Activated CD8-positive, alpha-beta memory T cell treated with anti-CD3 and anti-CD28 coated beads, Interleukin-2, amount 10 ng/mL, durations not matched to agents 7 days and 5 days (primary cell): ENCODE measurements around the gene PLAGL1. TPM values are rescaled to one million over a fixed set of nuclear protein-coding genes. Genes with fewer than 3 reads are reported as not detected.

Source experiments
- ATAC-seq: fragments of 150-1000 bp; cut with Tn5 transposase; one replicate; pipeline ENCODE4 v1.10.0; 2021; ENCODE audit warnings: moderate library complexity
- CTCF ChIA-PET: fragments of 350-600 bp; sonication (Branson Sonifier 250); formaldehyde crosslinking; loops from one replicate; lab custom pipeline; 2021; ENCODE audit warnings: antibody characterized with exemption; lab: Charles Lee
- DNase-seq: peaks from one replicate; pipeline ENCODE4 v3.0.0-alpha.2; 2020
- H3K27ac Mint-ChIP-seq: one replicate; pipeline ENCODE4 v1.8.0; 2021; ENCODE audit warnings: mild to moderate bottlenecking, mixed read lengths
- H3K27me3 Mint-ChIP-seq: one replicate; pipeline ENCODE4 v1.8.0; 2021; ENCODE audit warnings: mixed read lengths
- H3K36me3 Mint-ChIP-seq: one replicate; pipeline ENCODE4 v1.8.0; 2021; ENCODE audit warnings: mild to moderate bottlenecking, mixed read lengths
- H3K4me1 Mint-ChIP-seq: one replicate; pipeline ENCODE4 v1.8.0; 2021; ENCODE audit warnings: mixed read lengths
- H3K4me3 Mint-ChIP-seq: one replicate; pipeline ENCODE4 v1.8.0; 2021; ENCODE audit warnings: mild to moderate bottlenecking, moderate library complexity, mixed read lengths
- H3K9me3 Mint-ChIP-seq: one replicate; pipeline ENCODE4 v1.8.0; 2022; ENCODE audit warnings: low read depth, mixed read lengths
- total RNA-seq, 2 experiments: library from RNA; stranded (reverse); gene quantifications; one replicate each; pipeline ENCODE4 v1.2.3, GENCODE V29; 2021

PLAGL1 gene
- total RNA-seq, 2 experiments from 2014 or later: 14.7 to 23.0 TPM

GRCh38 chr6:144006736-144007477 lies 1.2 kb downstream of the PLAGL1 start:
- Mint-ChIP-seq H3K9me3 (no peaks in the 10 kb centered on the region), H3K27ac (no peak overlapping the region), H3K4me3 (peak overlapping the region; percentile 67), H3K27me3 (peaks cover 27% of the 10 kb centered on the region), H3K4me1 (peaks cover 9% of the 10 kb centered on the region), H3K36me3 (no peaks in the 10 kb centered on the region)
- CTCF ChIA-PET: no interaction called here
- no peak for DNase-seq
- no peak for ATAC-seq

GRCh38 chr6:143999406-143999805 lies 8.7 kb downstream of the PLAGL1 start:
- DNase-seq: no peak
- no peaks in the 10 kb centered on the region for H3K27me3 Mint-ChIP-seq
- CTCF ChIA-PET: interaction anchor here (1.3 kb wide), 1 partner anchor 15 kb away, joined by 3 read pairs; no protein-coding TSS in a partner anchor
- no peaks in the 10 kb centered on the region for H3K4me1 Mint-ChIP-seq
- H3K4me3 Mint-ChIP-seq: no peak overlapping the region
- ATAC-seq: no peak
- no peaks in the 10 kb centered on the region for H3K36me3 Mint-ChIP-seq
- H3K27ac Mint-ChIP-seq: no peak overlapping the region
- H3K9me3 Mint-ChIP-seq: no peaks in the 10 kb centered on the region

- H3K27ac Mint-ChIP-seq: no peak overlapping the region
- DNase-seq: no peak
- H3K4me1 Mint-ChIP-seq: no peaks in the 10 kb centered on the region
- CTCF ChIA-PET: interaction anchor here (1.3 to 1.8 kb wide), 2 partner anchors 15 to 57 kb away, joined by 3 to 6 read pairs; no protein-coding TSS in a partner anchor
- peaks cover 2% of the 10 kb centered on the region for H3K9me3 Mint-ChIP-seq
- H3K4me3 Mint-ChIP-seq: no peak overlapping the region
- ATAC-seq: no peak
- H3K27me3 Mint-ChIP-seq: no peaks in the 10 kb centered on the region
- H3K36me3 Mint-ChIP-seq: no peaks in the 10 kb centered on the region
These were observed 9.4 kb downstream of the PLAGL1 start for GRCh38 chr6:143998686-143999085.

GRCh38 chr6:143993965-143994646 lies 14.0 kb downstream of the PLAGL1 start:
- no peaks in the 10 kb centered on the region for H3K27me3 Mint-ChIP-seq
- no peak for DNase-seq
- ATAC-seq: no peak
- CTCF ChIA-PET: no interaction called here
- no peaks in the 10 kb centered on the region for H3K4me1 Mint-ChIP-seq
- no peak overlapping the region for H3K27ac Mint-ChIP-seq
- peaks cover 2% of the 10 kb centered on the region for H3K9me3 Mint-ChIP-seq
- peaks cover 4% of the 10 kb centered on the region for H3K36me3 Mint-ChIP-seq
- H3K4me3 Mint-ChIP-seq: no peak overlapping the region

GRCh38 chr6:143992285-143992684 lies 15.8 kb downstream of the PLAGL1 start:
- H3K4me1 Mint-ChIP-seq: no peaks in the 10 kb centered on the region
- H3K27me3 Mint-ChIP-seq: no peaks in the 10 kb centered on the region
- DNase-seq (no peak), ATAC-seq (no peak)
- CTCF ChIA-PET: no interaction called here
- H3K36me3 Mint-ChIP-seq: peaks cover 4% of the 10 kb centered on the region
- no peak overlapping the region for H3K4me3 Mint-ChIP-seq
- peaks cover 2% of the 10 kb centered on the region for H3K9me3 Mint-ChIP-seq
- H3K27ac Mint-ChIP-seq: no peak overlapping the region

- no peak for DNase-seq
- Mint-ChIP-seq H3K27me3 (no peaks in the 10 kb centered on the region), H3K4me1 (no peaks in the 10 kb centered on the region), H3K27ac (no peak overlapping the region), H3K9me3 (no peaks in the 10 kb centered on the region), H3K36me3 (peaks cover 2% of the 10 kb centered on the region), H3K4me3 (no peak overlapping the region)
- CTCF ChIA-PET: no interaction called here
- ATAC-seq: no peak
These were observed 21.5 kb downstream of the PLAGL1 start for GRCh38 chr6:143986463-143987065.

GRCh38 chr6:143984666-143985065 lies 23.4 kb downstream of the PLAGL1 start:
- Mint-ChIP-seq H3K9me3 (no peaks in the 10 kb centered on the region), H3K27me3 (no peaks in the 10 kb centered on the region), H3K4me3 (no peak overlapping the region), H3K36me3 (peaks cover 2% of the 10 kb centered on the region), H3K27ac (no peak overlapping the region), H3K4me1 (no peaks in the 10 kb centered on the region)
- DNase-seq: no peak
- CTCF ChIA-PET: no interaction called here
- no peak for ATAC-seq

- no peak for ATAC-seq
These were observed 25.1 kb downstream of the PLAGL1 start for GRCh38 chr6:143982968-143983367.

GRCh38 chr6:143980921-143981320 lies 27.1 kb downstream of the PLAGL1 start:
- no peaks in the 10 kb centered on the region for H3K9me3 Mint-ChIP-seq
- CTCF ChIA-PET: interaction anchor here (1.1 to 1.4 kb wide), 2 partner anchors 32 to 39 kb away, joined by 3 read pairs; no protein-coding TSS in a partner anchor
- H3K4me3 Mint-ChIP-seq: no peak overlapping the region
- peaks cover 2% of the 10 kb centered on the region for H3K4me1 Mint-ChIP-seq
- H3K27me3 Mint-ChIP-seq: peaks cover 2% of the 10 kb centered on the region
- no peaks in the 10 kb centered on the region for H3K36me3 Mint-ChIP-seq
- DNase-seq (no peak), ATAC-seq (no peak)
- H3K27ac Mint-ChIP-seq: no peak overlapping the region

More at GRCh38 chr6:143982968-143983367, 25.1 kb downstream of the PLAGL1 start:
- H3K4me3 Mint-ChIP-seq: no peak overlapping the region
- no peak overlapping the region for H3K27ac Mint-ChIP-seq
- no peaks in the 10 kb centered on the region for H3K9me3 Mint-ChIP-seq
- CTCF ChIA-PET: no interaction called here
- H3K4me1 Mint-ChIP-seq: no peaks in the 10 kb centered on the region
- H3K36me3 Mint-ChIP-seq: no peaks in the 10 kb centered on the region
- H3K27me3 Mint-ChIP-seq: peaks cover 2% of the 10 kb centered on the region
- no peak for DNase-seq

- DNase-seq: no peak
- ATAC-seq: no peak
- CTCF ChIA-PET: interaction anchor here (1.0 kb wide), 1 partner anchor 37 kb away, joined by 3 read pairs; no protein-coding TSS in a partner anchor
- no peaks in the 10 kb centered on the region for H3K36me3 Mint-ChIP-seq
- H3K4me3 Mint-ChIP-seq: no peak overlapping the region
- H3K9me3 Mint-ChIP-seq: no peaks in the 10 kb centered on the region
- peaks cover 2% of the 10 kb centered on the region for H3K4me1 Mint-ChIP-seq
- H3K27ac Mint-ChIP-seq: no peak overlapping the region
- H3K27me3 Mint-ChIP-seq: peaks cover 2% of the 10 kb centered on the region
These were observed 31.2 kb downstream of the PLAGL1 start for GRCh38 chr6:143976806-143977349.

- Mint-ChIP-seq H3K27ac (no peak overlapping the region), H3K27me3 (peaks cover 2% of the 10 kb centered on the region), H3K36me3 (no peaks in the 10 kb centered on the region), H3K4me3 (no peak overlapping the region), H3K4me1 (peaks cover 4% of the 10 kb centered on the region), H3K9me3 (no peaks in the 10 kb centered on the region)
- CTCF ChIA-PET: no interaction called here
- ATAC-seq (no peak), DNase-seq (no peak)
These were observed 34.0 kb downstream of the PLAGL1 start for GRCh38 chr6:143974089-143974488.

GRCh38 chr6:143973097-143973966 lies 34.7 kb downstream of the PLAGL1 start:
- no peaks in the 10 kb centered on the region for H3K27me3 Mint-ChIP-seq
- peaks cover 4% of the 10 kb centered on the region for H3K4me1 Mint-ChIP-seq
- no peak overlapping the region for H3K27ac Mint-ChIP-seq
- no peak overlapping the region for H3K4me3 Mint-ChIP-seq
- CTCF ChIA-PET: interaction anchor here (0.7 kb wide), 1 partner anchor 32 kb away, joined by 3 read pairs; no protein-coding TSS in a partner anchor
- no peak for ATAC-seq
- H3K36me3 Mint-ChIP-seq: no peaks in the 10 kb centered on the region
- no peaks in the 10 kb centered on the region for H3K9me3 Mint-ChIP-seq
- DNase-seq: no peak
